Activated naive CD4-positive, alpha-beta T cell treated with Interleukin-2 at 50 U/mL for 16 hours (primary cell): ENCODE results near the gene FOXF2.

ENCODE experiments used
- DNase-seq: peaks from one replicate; pipeline ENCODE4 v3.0.0-alpha.2; 2020

FOXF2 gene

DNA sequence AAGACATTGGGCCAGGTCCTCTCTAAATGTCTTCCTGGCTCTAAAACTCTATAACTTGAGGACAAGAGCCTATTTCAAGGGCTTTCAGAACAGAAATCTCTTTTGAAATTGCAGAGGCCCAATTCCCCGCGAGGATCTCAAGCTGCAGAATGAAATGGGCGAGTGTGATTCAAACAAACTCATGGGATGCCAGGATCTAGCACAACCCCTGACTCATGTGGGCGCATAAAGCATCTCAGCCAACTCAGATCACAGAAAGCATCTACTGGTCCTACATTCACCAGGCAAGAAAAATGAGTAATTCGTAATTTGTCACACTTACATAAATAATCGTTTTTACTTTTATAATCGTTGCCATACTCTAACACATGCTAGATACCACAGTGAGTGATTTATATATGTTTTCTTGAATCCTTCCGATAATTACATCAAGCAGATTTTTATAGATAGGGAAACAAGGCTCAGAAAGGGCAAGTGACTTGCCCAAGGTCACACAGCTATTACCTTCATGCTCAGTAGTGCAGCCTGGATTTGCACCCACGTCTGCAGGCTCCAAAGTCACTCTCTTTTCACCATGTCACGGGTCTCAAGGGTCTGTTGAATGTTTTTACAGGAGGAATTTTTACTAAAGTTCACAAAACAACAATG is 26.2 kb downstream of the FOXF2 start:
- no peak for DNase-seq

DNA sequence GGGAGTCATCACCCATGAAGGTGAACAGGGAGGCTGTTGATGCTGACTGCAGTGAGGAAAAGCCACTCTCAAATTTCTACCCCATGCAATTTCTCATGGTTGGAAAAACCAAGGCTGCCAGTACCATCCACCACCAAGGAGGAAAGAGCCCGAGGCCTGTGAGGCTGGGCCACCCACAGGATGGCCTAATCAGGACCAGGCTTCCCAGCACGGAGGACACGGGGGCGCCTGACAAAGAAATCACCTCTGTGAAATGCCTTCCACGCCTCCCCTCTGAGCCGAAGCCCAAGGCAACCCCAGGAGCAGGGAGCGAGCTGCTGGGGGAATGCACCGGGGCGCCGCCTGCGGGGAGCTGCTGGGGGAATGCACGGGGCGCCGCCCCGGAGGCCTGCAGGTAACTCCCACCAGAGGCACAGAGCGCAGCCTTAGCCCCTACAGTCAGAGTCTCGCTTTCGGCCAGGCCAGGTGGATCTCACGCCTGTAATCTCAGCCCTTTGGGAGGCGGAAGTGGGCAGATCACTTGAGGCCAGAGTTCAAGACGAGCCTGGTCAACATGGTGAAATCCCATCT is 26.9 kb downstream of the FOXF2 start:
- no peak for DNase-seq

DNA sequence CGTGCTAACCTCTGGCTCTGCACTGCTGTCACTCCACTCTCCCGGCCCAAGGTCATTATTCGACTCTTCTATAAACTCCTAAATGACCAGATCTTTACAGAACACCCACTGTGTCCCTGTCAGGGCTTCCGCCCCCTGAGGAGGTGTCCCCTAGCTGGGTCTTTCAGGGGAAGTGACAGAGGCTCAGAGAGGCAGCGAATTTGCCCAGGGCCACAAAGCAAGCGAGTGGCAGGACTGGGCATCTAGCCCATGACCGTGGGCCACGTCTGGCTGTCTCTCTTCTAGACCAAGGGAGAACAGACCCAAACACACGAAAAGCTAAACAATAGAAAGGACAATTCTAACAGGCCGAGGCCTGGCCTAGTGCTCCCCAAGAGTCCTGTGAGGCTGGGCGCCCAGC is 27.4 kb downstream of the FOXF2 start:
- DNase-seq, result no peak

DNA sequence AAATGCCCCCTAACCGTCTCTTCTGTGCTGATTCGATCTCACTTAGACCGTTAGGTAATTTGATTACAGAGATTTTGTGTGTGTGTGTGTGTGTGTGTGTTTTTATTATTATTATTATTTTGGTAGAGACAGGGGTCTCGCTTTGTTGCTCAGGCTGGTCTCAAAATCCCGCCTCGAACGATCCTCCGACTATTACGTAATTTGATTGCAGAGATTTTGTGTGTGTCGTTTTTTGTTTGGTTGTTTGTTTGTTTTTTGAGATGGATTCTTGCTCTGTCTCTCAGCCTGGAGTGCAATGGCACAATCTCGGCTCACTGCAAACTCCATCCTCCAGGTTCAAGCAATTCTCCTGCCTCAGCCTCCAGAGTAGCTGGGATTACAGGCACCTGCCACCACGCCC is 28.3 kb downstream of the FOXF2 start:
- DNase-seq, result no peak

DNA sequence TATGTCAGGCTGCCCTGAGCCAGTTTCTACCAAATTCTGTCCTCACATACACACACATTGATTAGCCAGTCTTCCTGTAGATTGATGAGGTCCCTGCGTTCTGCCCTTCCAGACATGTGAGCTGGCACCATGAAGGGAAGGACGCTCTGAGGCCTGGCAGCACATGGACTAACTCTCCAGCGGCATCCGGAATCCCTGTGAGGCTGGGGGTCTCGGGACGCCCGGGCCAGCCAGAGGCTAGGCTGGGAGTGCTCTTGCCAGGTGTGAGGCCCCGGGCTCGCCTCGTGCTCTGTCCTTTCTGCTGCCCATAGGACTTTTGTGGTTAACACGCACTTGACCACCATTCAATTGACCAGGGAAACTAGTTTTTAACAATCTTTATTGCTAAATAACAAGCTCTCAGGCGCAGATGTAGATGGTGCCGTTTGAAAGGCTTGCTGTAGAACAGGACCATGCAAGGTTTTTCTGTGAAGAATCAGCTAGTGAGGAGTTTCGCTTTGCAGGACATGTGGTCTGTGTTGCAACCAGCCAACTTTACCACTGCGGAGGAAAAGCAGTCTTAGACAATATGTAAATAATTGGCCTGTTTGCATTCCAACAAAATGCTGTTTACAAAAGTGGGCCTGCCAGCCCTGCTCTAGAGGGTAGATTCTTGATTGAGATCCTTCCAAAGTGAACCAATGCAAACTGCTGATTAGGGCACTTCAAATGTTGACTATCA is 29.3 kb downstream of the FOXF2 start:
- no peak for DNase-seq

DNA sequence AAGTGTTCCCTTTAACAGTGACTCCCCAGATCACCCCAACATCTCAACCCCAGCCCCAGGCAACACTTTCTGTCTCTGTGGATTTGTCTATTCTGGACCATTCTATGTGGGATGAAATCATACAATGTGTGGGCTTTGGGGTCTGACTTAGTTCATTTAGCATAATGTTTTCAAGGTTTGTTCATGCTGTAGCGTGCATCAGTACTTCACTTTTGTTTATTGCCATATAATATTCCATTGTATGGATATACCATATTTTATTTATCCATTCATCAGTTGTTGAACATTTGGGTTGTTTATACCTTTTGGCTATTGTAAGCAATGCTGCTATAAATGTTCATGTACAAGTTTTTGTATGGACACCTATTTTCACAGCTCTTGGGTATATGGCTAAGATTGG is 31.0 kb downstream of the FOXF2 start:
- no peak for DNase-seq

DNA sequence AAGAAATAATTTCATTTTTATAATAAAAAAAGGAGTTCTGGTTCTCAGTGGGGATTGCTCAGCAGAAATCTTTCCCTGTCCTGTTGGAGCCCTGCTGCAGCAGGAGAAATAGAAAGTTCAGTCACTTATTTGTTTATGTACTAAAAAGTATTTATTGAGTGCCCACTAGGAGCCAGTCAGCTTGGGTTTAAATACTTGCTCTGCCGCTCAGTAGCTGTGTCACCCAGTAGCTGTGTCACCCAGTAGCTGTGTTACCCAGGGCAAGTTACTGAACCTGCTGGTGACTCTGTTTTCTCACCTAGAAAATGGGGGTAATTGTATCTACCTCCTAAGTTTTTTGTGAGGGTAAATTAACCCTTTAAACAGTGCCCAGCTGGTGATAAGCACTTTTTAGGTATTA is 32.9 kb downstream of the FOXF2 start:
- DNase-seq, result no peak

DNA sequence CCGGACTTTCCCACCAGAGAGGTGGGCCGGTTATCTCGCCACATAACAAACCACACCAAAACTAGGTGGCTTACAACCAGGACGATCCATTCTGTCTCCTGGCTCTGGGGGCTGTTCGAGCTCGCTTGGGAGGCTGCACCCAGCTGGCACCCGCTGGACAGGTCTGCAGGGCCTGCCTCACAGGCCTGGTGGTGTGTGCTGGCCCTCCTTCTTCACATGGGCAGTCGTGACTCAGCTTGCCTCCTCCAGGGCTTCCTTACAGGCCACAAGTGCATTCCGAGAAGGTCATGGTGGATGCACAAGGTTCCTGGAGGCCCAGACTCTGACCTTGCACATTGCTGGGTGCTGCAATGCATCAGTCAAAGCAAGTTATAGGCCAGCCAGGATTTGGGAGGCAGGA is 34.2 kb downstream of the FOXF2 start:
- DNase-seq, result no peak

DNA sequence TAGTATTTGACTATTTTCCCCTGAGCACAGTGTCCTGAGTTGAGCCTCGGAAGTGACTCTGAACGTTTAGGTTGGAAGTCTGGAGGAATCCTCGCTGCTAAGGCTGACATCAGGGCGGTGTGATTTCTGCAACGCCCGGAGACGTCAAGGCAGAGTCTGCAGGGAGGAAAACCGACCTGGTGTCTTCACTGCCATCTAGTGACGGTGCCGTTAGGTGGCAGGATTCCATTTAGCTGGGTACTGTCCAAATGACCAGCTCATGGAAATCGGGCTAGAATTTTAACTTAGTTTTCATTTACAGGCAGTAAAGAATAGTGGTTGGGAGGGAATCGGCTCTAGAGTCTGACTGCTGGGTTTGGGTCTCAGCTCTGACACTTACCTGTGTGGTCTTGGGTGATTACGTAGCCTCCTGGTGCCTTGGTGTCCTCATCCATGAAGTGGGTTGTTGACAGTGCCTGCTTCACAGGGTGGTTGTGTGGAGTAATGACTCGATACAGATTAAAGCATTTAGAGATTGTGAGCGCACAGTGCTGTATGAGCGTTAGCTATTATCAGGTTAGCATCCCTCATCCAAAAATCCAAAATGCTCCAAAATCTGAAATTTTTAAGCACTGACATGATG is 35.0 kb downstream of the FOXF2 start:
- DNase-seq, result no peak

DNA sequence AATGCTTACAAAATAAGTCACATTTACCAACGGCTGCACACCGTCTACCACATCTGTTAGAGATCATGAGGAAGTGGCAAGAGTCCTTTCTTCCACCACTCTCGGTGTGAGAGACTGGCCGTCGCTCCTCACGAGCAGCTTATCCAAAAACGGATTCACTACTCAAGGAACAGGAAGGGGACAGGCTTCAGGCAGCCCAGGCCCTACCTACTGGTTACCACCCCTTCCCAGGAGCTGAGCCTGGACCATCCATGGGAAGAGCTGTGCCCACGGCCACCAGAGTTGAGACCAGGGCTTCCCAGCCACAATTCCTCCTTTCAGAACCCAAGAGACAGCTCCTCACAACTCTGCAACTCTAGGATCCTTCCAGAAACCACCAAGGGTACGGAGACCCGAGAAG is 37.0 kb downstream of the FOXF2 start:
- no peak for DNase-seq

DNA sequence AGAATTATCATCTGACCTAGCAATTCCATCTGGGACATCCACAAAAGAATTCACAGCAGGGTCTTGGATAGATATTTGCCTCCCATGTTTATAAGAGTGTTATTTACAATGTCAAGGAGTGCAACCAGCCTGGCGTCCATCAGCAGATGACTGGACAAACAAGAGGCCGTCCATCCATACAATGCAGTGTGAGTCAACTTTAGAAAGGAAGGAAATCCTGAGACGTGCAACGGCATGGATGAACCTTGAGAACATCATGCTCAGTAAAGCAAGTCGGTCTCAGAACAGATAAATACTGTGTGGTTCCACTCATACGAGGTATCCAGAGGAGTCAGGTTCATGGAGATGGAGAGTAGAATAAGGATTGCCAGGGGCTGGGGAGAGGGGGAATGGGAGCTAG is 46.4 kb downstream of the FOXF2 start:
- no peak for DNase-seq

DNA sequence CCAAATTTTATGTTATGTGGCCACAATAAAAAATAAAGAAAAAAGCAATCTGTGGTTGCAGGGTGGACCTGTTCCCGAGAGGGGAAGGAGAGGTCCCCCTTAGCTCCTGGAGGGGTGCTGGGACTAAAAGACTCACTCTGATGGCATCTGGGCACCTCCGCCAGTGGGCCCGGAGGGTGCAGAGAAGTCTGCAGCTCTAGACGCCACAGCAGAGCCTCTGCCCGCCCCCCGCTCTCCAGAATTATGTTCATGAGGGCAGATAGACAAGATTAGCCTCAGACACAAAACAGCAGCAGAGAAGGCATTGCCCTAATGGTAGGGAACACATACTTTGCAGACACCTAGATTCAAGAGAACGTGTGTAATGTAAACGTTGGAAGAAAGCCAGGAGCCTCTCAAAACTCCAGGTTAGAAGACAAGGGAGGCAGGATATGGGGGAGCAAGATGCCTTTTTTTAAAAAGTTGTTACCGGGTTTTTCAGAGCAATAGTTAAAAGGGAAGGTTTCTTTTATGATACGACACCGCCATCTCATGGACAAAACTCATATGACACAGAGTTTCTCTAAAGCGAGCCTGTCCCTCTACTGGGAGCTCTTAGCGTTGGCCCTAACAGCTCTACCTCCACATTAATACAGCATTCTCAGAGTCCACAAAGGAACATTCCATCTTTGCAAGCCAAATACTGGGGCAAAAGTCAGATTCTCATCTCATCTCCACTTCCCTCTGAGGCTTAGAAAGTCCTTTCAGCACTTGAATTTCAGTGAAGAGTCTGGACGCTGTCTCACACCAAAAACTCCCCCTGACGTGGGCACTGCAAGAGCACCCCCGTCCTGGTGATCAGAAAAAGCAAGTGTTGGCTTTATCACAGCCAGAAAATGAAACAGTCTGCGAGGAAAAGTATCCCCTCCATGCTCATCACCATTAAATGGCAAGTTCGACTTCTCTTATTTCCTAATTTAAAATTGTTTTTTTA is 47.2 kb downstream of the FOXF2 start:
- peak; percentile 14 for DNase-seq

DNA sequence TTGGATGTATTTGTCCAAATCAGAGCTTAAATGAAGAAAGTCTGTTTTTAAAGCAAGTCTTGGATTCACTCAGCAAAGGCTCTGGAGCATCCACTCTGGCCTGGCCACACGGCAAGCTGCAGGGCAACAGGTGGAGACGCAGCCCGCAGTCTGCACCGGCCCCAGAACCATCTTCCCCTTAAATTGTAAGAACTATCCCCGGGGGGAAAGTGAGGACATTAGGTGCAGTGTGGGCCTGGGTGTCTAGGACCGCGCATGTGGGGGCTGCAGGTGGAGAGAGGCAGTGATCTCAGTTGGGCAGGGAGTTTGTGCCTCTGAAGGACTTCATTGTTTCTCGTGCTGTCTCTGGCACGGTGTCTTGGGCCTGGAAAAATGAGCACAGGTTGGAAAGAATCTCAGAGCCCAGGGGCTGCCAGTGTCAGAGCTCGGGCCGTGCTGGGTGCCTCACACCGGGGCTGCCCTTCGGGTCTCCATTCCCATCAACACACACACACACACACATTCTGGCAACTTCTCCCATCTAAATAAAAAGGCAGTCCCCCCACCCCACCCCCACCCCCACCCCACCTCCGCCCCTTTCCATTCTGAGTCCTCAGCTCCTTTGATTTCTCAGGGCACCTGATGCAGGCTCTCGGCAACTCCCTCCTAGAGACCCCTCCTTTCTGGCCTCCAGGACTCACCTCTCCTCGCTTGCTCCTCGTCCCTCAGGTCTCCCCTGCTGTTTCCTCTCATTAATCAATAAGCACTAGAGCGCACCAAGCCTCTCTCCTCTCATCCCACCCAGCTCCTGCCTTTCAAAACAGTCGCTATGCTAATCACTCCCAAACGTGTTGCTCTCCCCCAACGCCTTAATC is 48.4 kb downstream of the FOXF2 start:
- no peak for DNase-seq

DNA sequence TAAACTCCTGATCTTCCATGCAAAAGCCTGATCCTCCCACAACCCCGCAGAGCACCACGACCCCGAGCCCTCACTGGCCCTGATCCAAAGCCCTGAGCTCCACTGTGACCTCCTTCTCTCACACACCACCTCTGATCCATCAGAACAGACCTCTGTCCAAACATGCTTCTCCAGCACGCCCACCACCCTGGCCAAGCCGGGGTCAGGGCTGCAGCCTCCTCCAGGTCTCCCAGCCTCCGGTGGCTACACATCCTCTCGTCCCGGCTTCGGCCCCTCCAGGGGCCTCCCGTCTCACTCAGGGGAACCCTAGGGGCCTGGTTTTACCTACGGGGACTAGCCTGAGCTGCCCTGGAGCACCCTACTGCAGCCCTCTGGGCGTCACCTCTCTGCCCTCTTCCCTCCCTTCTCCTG is 49.1 kb downstream of the FOXF2 start:
- DNase-seq, result no peak

DNA sequence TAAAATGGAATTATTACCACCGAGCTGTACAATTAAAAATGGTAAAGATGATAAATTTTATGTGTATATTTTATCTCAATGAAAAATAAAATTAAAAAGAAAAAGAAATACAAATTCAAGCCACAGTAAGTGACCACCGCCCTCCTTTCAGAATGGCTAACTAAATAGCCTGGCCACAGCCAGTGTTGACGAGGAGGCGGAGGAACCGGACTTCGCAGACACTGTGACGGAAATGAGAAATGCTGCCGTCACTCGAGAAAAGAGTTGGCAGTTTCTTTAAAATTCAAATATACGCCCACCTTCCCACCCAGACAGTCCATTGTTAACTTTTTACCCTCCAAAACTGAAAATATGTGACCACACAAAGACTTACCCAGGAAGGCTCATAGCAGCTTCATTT is 50.0 kb downstream of the FOXF2 start:
- DNase-seq, result no peak

DNA sequence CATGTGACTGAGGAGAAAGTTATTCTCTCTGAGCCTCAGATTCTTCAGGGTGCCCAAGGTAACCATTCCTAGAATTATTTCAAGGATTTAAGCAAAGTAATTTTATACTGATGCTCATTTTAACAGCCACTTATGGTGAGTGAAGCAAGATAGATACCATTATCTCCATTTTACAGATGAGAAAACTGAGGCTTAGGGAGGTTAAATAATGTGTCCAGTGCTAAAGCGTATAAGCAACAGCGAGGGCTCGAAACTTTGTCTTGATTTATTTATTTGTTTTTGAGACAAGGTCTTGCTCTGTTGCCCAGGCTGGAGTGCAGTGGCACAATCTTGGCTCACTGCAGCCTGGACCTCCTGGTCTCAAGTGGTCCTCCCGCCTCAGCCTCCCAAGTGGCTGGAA is 53.6 kb downstream of the FOXF2 start:
- DNase-seq, result no peak
